Stomach (tissue), 4 donors: Measurements from ENCODE around the gene PTGFRN.

Source experiments
- POLR2AphosphoS5 ChIP-seq, 3 donors: sonication (generic); formaldehyde crosslinking; IDR thresholded peaks; one replicate each; pipeline ENCODE4 v1.6.1; 2016; ENCODE audit warnings: antibody characterized with exemption in 3 of 3
- TF ChIP-seq, protein P1 (sequence below), 7 experiments: fragments of 450-650 bp in 4 of 7; fragments of 200-600 bp in 3 of 7; sonication (generic) in 3 of 7; IDR thresholded peaks; one replicate each; pipeline ENCODE4 v1.5.1; 2016 to 2019; ENCODE audit warnings: antibody characterized with exemption in 7 of 7, control low read depth in 2 of 7, mild to moderate bottlenecking in 1 of 7

DNA sequence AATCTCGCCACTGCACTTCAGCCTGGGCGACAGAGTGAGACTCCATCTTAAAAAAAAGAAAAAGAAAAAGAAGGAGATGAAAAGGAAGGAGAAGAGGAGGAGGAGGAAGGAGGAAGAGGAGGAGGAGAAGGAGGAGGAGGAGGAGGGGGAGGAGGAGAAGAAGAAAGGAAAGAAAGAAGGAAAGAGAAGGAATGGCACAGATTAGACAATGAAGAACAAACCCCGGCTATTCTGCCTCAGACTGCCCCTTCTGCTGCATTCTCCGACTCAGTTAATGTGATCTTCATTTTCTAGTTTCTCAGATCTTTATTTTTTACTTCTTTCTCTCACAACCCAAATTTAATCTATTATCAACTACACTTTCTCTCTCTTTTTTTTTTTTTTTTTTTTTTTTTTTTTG, 40.1 kb upstream of the PTGFRN start:
- TF ChIP-seq, protein P1, sequence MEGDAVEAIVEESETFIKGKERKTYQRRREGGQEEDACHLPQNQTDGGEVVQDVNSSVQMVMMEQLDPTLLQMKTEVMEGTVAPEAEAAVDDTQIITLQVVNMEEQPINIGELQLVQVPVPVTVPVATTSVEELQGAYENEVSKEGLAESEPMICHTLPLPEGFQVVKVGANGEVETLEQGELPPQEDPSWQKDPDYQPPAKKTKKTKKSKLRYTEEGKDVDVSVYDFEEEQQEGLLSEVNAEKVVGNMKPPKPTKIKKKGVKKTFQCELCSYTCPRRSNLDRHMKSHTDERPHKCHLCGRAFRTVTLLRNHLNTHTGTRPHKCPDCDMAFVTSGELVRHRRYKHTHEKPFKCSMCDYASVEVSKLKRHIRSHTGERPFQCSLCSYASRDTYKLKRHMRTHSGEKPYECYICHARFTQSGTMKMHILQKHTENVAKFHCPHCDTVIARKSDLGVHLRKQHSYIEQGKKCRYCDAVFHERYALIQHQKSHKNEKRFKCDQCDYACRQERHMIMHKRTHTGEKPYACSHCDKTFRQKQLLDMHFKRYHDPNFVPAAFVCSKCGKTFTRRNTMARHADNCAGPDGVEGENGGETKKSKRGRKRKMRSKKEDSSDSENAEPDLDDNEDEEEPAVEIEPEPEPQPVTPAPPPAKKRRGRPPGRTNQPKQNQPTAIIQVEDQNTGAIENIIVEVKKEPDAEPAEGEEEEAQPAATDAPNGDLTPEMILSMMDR (IDR thresholded peaks at IDR 0.05): no peak
- no peak for TF ChIP-seq POLR2AphosphoS5 (IDR thresholded peaks at IDR 0.05)
